CD4-positive, alpha-beta T cell treated with Interferon gamma for 1 hour (primary cell): ENCODE data around the gene ADAM29.
"Not testable (repeated sequence)": the region's sequence is repeated elsewhere in the genome, so short reads cannot be mapped to it uniquely, and the experiment has no call there.

Experiments
- DNase-seq: peaks from one replicate; pipeline ENCODE4 v3.0.0-alpha.2; 2020

Gene ADAM29

GRCh38 chr4:174918058-174918457, at the start of gene ADAM29:
ADAM29 (plus strand) TSS chr4:174918358; CDS start chr4:174975526, 57,168 bp downstream.
- no peak for DNase-seq

- DNase-seq = no peak
These were observed 48.8 kb upstream of the ADAM29 start for GRCh38 chr4:174869339-174869738.

- DNase-seq = no peak
These were observed 47.8 kb upstream of the ADAM29 start for GRCh38 chr4:174870311-174870710.

DNA sequence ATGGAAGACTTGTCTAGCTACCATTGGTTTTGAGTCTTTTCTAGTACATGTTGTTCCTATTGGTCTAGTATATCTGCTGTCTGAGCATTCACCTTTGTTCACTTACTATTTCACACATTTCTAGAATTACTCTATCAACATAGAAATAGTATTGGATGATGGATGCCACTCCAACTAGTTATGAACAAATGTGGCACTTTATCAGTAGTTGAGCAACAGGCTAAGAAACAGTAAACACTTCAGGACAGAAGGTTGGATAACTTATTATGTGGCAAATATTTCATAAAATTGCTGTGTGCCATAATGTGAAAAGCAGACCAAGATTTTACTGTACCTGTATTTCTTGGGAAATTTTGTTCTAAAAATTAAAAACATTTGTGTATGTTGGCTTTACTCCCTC, 46.8 kb upstream of the ADAM29 start:
- DNase-seq = no peak

GRCh38 chr4:174873146-174873545, 45.0 kb upstream of the ADAM29 start:
- not testable (repeated sequence) for DNase-seq

GRCh38 chr4:174873931-174874330, 44.2 kb upstream of the ADAM29 start:
- DNase-seq = no peak

GRCh38 chr4:174874898-174875297, 43.3 kb upstream of the ADAM29 start:
- no peak for DNase-seq

DNA sequence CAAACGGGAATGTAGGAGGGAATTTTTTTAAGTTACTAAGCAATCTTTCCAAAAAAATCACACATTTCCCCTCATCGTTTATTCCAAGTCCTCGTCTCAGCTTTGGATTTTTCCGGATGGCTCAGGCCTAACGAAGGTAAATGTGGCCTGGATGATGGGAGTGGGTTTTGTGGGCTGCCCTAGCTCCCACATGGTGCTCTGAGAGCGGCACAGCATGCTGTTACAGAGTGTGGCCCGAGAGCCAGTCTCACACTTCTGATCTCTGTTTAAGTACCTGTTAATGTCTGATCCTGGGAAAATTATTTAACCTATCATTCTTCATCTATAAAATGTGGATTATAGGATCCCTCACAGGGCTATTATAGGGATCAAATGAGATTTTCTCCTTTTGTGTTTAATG, 38.2 kb upstream of the ADAM29 start:
- no peak for DNase-seq

- no peak for DNase-seq
These were observed 35.7 kb upstream of the ADAM29 start for GRCh38 chr4:174882317-174882992.

GRCh38 chr4:174907508-174907907, 10.7 kb upstream of the ADAM29 start:
- DNase-seq = no peak

- no peak for DNase-seq
These were observed 7.9 kb upstream of the ADAM29 start for GRCh38 chr4:174910271-174910670.

- DNase-seq = no peak
These were observed 5.1 kb upstream of the ADAM29 start for GRCh38 chr4:174912919-174913543.

GRCh38 chr4:174919886-174920423, 1.8 kb downstream of the ADAM29 start:
- DNase-seq = no peak

DNA sequence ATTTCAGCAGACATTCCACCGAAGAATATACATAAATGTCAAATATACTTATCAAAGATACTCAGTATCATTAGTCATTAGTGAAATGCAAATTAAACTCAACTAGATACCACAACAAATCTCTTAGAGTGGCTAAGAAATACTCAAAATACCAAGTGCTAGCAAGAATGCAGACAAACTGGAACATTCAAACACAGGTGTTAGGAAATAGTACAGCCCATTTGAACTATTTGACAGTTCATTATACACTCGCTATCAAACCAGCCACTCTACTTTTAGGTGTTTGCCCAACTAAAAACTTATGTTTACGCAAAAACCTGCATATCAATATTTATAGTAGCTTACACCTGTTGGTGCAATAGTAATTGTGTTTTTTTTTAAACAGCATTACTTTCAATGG, 8.8 kb downstream of the ADAM29 start:
- DNase-seq = no peak

DNA sequence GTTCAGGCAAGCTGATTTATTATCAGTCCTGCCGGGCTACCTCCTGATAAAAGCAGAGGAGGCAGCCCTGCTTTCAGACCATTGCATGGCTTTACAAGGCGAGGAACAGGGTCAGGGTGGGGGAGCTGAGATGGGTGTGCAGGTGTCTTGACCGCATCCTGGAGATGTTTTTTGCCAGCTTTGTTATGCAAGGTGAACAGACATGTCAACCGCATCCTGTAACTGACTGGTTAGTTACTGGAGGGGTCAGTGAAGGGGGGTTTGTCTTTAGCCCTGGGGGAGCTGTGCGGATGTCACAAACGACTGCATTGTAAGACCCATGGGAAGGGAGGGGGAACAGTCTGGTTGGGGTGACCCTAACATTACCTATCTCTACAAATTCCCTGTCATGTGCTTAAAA, 10.0 kb downstream of the ADAM29 start:
- DNase-seq = peak; percentile 4

DNA sequence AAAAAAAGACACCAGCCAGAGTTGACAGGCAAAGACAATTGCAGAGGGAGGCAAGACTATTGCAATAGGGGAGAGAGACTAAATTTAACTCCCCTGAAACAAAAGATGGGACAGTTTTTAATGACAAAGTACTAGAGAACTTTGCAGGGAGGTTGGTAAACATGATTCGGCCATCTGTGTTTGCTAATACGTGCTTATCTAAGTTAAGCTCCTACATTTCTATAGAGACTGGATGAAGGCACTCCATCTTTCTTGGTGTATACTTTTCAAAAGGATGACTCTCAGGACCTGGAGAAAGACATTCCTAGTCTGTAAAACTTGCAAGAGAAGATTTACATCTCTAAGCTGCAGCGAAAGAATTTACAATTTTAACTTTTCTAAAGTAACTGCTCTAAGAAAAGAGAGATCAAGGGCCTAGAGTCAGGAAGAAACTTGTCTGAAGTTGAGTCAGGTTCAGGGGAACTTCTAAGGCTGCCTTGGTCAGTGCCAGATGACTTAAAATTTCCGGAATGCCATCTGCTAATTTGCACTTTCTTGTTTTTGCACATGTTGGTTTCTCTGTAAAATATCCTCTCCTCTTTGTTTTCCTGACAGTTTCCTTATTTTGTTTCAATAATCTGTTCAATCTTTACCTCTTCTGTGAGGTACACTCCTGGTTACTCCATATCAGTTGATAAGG, 10.6 kb downstream of the ADAM29 start:
- no peak for DNase-seq

GRCh38 chr4:174929346-174929745, 11.2 kb downstream of the ADAM29 start:
- no peak for DNase-seq

- no peak for DNase-seq
These were observed 12.7 kb downstream of the ADAM29 start for GRCh38 chr4:174930895-174931294.

DNA sequence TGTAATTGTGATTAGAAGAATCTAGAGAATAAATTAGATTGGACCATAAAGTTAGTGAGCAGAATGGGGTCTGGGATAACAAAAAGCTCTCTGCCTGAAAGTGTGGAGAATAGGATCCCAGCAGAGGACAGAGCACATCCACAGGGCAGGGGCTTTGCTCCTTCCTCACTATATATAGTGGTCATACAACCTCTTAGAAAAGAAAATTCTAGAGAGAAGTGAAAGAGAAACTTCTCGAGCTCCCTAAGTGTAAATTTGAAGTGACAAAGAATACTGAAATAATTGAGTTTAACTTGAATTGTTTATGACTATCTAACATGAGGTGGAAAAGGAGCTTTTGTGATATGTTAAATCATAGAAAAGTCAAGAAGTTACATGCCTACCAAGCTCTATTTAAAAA, 14.9 kb downstream of the ADAM29 start:
- DNase-seq = no peak

- no peak for DNase-seq
These were observed 16.2 kb downstream of the ADAM29 start for GRCh38 chr4:174934360-174934759.

DNA sequence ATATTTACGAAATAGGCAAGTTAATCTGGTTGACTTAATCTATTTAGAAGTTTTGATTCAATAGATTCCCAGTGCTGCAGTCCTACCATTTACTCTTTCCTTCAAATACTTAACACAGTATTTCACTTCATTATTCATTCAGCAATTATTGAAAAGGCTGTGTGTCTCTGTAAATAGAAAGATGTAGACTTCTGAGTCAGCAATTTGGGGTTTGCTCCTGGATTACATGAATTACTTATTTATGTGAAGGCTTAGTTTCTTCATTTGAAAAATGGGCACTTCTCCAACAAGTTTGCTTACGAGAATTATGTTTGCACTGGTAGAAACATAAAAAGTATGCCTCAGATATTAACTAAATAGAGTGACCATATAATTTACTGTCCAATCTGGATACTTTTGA, 17.4 kb downstream of the ADAM29 start:
- DNase-seq = no peak

GRCh38 chr4:174940002-174940401, 21.8 kb downstream of the ADAM29 start:
- no peak for DNase-seq

- DNase-seq = no peak
These were observed 28.1 kb downstream of the ADAM29 start for GRCh38 chr4:174946246-174946645.

DNA sequence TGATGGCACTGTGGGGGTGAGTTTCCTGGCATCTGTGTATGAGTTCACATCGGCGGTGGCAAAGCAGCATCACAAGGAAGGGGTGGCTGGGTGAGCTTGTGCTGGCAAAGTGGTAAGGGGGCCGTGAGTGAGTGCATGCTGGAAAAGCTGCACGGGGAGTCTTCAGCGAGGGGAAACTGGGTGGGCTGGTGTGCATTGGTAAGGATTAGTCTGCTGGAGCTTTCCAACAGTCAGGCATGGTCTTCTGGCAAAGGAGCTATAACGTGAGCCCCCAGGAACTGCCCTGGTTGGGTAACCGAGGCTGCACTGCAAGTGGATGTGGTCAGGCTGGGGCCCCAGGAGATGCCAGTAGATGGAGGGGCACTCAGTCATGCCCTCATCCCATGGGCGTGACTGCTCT, 30.7 kb downstream of the ADAM29 start:
- no peak for DNase-seq
